ENCODE results near the gene CENPT. TPM values are rescaled to one million over a fixed set of nuclear protein-coding genes. Genes with fewer than 3 reads are reported as not detected.

CENPT gene
- total and polyA plus RNA-seq, 2 donors (not counting 1 experiment from before 2014, with no cell fraction given) = 75.0 to 169 TPM

- H3K9me3 Mint-ChIP-seq (ENCODE audit: insufficient read depth) = no peaks in the 10 kb centered on the region
- Histone ChIP-seq H3K36me3 (replicated peaks in 1 of 2; ENCODE audit: control extremely low read depth in 1 of 2, control insufficient read depth in 1 of 2, extremely low read depth in 1 of 2, insufficient read depth in 2 of 2, low read length in 1 of 2) (no peaks in the 10 kb centered on the region), H3K27me3 (replicated peaks in 1 of 4; ENCODE audit: control extremely low read depth in 1 of 4, control insufficient read depth in 3 of 4, insufficient read depth in 4 of 4, low read length in 3 of 4) (no peaks in the 10 kb centered on the region), H3K27ac (ENCODE audit: low read length in 2 of 2) (no peak overlapping the region), H3K9me3 (ENCODE audit: control extremely low read depth in 1 of 3, control insufficient read depth in 2 of 3, insufficient read depth in 1 of 3, low read length in 2 of 3) (no peaks in the 10 kb centered on the region), H3K4me1 (ENCODE audit: control insufficient read depth in 2 of 2, insufficient read depth in 2 of 2, low read length in 2 of 2) (no peaks in the 10 kb centered on the region), H2AFZ (ENCODE audit: insufficient read depth, low read depth, low read length, poor library complexity, severe bottlenecking) (no peak overlapping the region), H4K20me1 (ENCODE audit: control insufficient read depth, insufficient read depth, low read length, poor library complexity, severe bottlenecking) (no peaks in the 10 kb centered on the region), H3K4me2 (replicated peaks; ENCODE audit: low read depth, low read length, poor library complexity, severe bottlenecking) (no peak overlapping the region), H3K9ac (ENCODE audit: low read length) (no peak overlapping the region), H3K4me3 (ENCODE audit: control extremely low read depth in 1 of 5, extremely low read depth in 1 of 5, insufficient read depth in 1 of 5, low read depth in 2 of 5, low read length in 4 of 5) (no peak overlapping the region), H3K79me2 (ENCODE audit: control insufficient read depth, insufficient read depth, low read length) (no peaks in the 10 kb centered on the region)
- TF ChIP-seq CTCF (IDR thresholded peaks at IDR 0.05) = no peak
- TF ChIP-seq EZH2 (IDR thresholded peaks at IDR 0.05; ENCODE audit: borderline replicate concordance, insufficient read depth, low read depth, low read length, poor library complexity, severe bottlenecking) = no peak
- no peaks in the 10 kb centered on the region for H3K4me1 Mint-ChIP-seq
- intact Hi-C loops (cut with micrococcal nuclease) = no loop called here
- H3K27ac Mint-ChIP-seq = no peak overlapping the region
- H3K27me3 Mint-ChIP-seq = no peaks in the 10 kb centered on the region
- POLR2A ChIA-PET = interaction anchor here (0.7 kb wide), 1 partner anchor 360 kb away, joined by 3 read pairs; no protein-coding TSS in a partner anchor
- DNase-seq (no peak), ATAC-seq (ENCODE audit: low read depth) (no peak)
- 100% methylated on average over 2 of the region's 2 CpGs for WGBS (ENCODE audit: insufficient coverage)
- CTCF ChIA-PET = interaction anchor here (0.6 kb wide), 1 partner anchor 14 kb away, joined by 3 read pairs; no protein-coding TSS in a partner anchor
- H3K4me3 Mint-ChIP-seq = no peak overlapping the region
Measured at GRCh38 chr16:67822511-67822910, 25.0 kb downstream of the CENPT start.

- no peak overlapping the region for H3K4me3 ChIP-seq (ENCODE audit: control extremely low read depth in 1 of 5, extremely low read depth in 1 of 5, insufficient read depth in 1 of 5, low read depth in 2 of 5, low read length in 4 of 5)
- no peak overlapping the region for H3K9ac ChIP-seq (ENCODE audit: low read length)
- H3K27ac Mint-ChIP-seq = no peak overlapping the region
- H3K9me3 Mint-ChIP-seq (ENCODE audit: insufficient read depth) = no peaks in the 10 kb centered on the region
- H3K36me3 ChIP-seq (replicated peaks in 1 of 2; ENCODE audit: control extremely low read depth in 1 of 2, control insufficient read depth in 1 of 2, extremely low read depth in 1 of 2, insufficient read depth in 2 of 2, low read length in 1 of 2) = no peaks in the 10 kb centered on the region
- ATAC-seq (ENCODE audit: low read depth) (no peak), DNase-seq (no peak)
- POLR2A ChIA-PET = no interaction called here
- no peak overlapping the region for H3K27ac ChIP-seq (ENCODE audit: low read length in 2 of 2)
- H4K20me1 ChIP-seq (ENCODE audit: control insufficient read depth, insufficient read depth, low read length, poor library complexity, severe bottlenecking) = no peaks in the 10 kb centered on the region
- H3K4me3 Mint-ChIP-seq = no peak overlapping the region
- H3K9me3 ChIP-seq (ENCODE audit: control extremely low read depth in 1 of 3, control insufficient read depth in 2 of 3, insufficient read depth in 1 of 3, low read length in 2 of 3) = no peaks in the 10 kb centered on the region
- H3K4me2 ChIP-seq (replicated peaks; ENCODE audit: low read depth, low read length, poor library complexity, severe bottlenecking) = no peak overlapping the region
- TF ChIP-seq EZH2 (IDR thresholded peaks at IDR 0.05; ENCODE audit: borderline replicate concordance, insufficient read depth, low read depth, low read length, poor library complexity, severe bottlenecking) (no peak), CTCF (IDR thresholded peaks at IDR 0.05) (no peak)
- 94% methylated on average over 11 of the region's 11 CpGs for WGBS (ENCODE audit: insufficient coverage)
- no peaks in the 10 kb centered on the region for H3K27me3 ChIP-seq (replicated peaks in 1 of 4; ENCODE audit: control extremely low read depth in 1 of 4, control insufficient read depth in 3 of 4, insufficient read depth in 4 of 4, low read length in 3 of 4)
- no peaks in the 10 kb centered on the region for H3K27me3 Mint-ChIP-seq
- intact Hi-C loops (cut with micrococcal nuclease) = no loop called here
- CTCF ChIA-PET = interaction anchor here (0.6 kb wide), 1 partner anchor 13 kb away, joined by 3 read pairs; no protein-coding TSS in a partner anchor
- H3K4me1 Mint-ChIP-seq = peaks cover 6% of the 10 kb centered on the region
- no peaks in the 10 kb centered on the region for H3K79me2 ChIP-seq (ENCODE audit: control insufficient read depth, insufficient read depth, low read length)
- H2AFZ ChIP-seq (ENCODE audit: insufficient read depth, low read depth, low read length, poor library complexity, severe bottlenecking) = no peak overlapping the region
- H3K4me1 ChIP-seq (ENCODE audit: control insufficient read depth in 2 of 2, insufficient read depth in 2 of 2, low read length in 2 of 2) = peaks cover 0 to 7% of the 10 kb centered on the region in 2 donors
Measured at GRCh38 chr16:67820608-67821259, 26.8 kb downstream of the CENPT start.
